GM21619 (cell line): ENCODE results near the gene PRKAA1.

Source experiments
- ATAC-seq: cut with Tn5 transposase; IDR thresholded peaks from one replicate; pipeline ENCODE4 v1.9.1; 2021; ENCODE audit not compliant: unreplicated experiment

Gene PRKAA1

GRCh38 chr5:40781843-40782409, 16.2 kb downstream of the PRKAA1 start:
- ATAC-seq: no peak

DNA sequence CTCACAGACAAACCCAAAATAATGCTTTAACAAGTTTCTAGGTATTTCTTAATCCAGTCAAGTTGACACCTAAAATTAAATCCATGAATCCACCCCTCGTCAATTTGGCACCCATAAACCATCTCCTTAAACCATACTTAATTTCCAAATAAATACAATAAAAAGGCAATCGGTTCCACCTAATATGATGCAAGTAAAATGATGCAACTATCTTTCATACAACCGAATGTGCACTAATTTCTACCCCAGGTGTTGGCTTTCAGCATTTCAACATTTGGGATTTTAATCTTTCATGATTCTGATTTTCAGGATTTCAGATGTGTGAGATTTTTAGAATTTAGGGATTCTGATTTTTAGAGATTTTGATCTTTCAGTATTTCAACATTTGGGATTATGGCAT, 17.3 kb downstream of the PRKAA1 start:
- no peak for ATAC-seq

- ATAC-seq: no peak
Observed at GRCh38 chr5:40780199-40780598, 18.0 kb downstream of the PRKAA1 start.

- no peak for ATAC-seq
Observed at GRCh38 chr5:40779561-40779960, 18.6 kb downstream of the PRKAA1 start.

DNA sequence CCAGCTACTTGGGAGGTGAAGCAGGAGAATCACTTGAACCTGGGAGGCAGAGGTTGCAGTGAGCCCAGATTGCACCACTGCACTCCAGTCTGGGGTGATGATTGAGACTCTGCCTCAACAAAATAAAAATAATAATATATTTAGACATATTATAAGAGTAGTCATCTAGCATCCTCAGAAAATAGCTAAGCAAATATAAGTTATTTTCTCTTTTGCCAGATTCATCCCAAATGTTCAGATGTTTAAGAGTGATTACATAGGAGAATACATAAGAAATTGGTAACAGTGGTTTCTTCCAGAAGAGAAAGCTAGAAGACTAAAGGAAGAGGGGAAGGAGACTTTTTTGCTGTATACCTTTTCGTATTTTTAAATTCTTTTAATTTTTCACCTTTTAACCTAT, 20.0 kb downstream of the PRKAA1 start:
- no peak for ATAC-seq

- ATAC-seq: no peak
Observed at GRCh38 chr5:40776658-40776977, 21.6 kb downstream of the PRKAA1 start.

DNA sequence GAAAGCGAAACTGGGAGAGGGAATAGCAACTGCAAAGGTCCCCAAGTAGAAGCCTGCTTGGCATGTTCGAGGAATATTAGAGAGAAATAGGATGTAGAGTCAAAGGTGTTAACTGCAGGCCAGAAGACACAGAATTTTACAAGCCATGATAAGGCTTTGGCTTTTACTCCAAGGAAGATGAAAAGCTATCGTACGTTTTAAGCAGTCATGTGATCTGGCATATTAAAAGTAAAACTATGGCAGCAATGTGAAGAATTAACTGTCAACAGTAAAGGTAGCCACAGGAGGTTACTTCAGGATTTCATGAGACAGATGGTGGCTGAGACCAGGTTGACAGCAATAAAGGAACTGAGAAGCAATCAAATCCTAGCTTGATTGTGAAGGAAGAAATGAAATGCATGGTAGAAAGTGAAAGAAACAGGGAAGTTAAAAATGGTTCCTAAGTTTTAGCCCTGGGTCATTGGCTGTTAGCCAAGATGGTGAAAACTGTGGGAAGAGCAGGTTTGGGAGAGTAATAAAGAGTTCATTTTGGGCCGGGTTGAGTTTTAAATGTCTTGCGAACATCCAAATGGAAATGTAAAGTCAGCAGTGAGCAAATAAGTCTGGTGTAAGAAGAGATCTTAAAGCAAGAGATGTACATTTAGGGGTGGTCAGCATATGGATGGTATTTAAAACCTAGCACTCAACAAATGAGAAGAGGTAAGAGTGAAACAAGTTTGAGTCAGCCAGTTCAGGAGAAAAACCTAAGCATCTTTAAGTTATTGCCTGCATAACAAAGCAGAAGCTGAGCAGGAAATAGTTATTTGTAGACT, 22.1 kb downstream of the PRKAA1 start:
- ATAC-seq: no peak

- ATAC-seq: no peak
Observed at GRCh38 chr5:40775085-40775845, 22.9 kb downstream of the PRKAA1 start.

- no peak for ATAC-seq
Observed at GRCh38 chr5:40774623-40775022, 23.6 kb downstream of the PRKAA1 start.

- ATAC-seq: no peak
Observed at GRCh38 chr5:40770764-40771163, 27.4 kb downstream of the PRKAA1 start.

- ATAC-seq: no peak
Observed at GRCh38 chr5:40762705-40763104, 35.5 kb downstream of the PRKAA1 start.

- no peak for ATAC-seq
Observed at GRCh38 chr5:40757400-40757799, 40.8 kb downstream of the PRKAA1 start.

DNA sequence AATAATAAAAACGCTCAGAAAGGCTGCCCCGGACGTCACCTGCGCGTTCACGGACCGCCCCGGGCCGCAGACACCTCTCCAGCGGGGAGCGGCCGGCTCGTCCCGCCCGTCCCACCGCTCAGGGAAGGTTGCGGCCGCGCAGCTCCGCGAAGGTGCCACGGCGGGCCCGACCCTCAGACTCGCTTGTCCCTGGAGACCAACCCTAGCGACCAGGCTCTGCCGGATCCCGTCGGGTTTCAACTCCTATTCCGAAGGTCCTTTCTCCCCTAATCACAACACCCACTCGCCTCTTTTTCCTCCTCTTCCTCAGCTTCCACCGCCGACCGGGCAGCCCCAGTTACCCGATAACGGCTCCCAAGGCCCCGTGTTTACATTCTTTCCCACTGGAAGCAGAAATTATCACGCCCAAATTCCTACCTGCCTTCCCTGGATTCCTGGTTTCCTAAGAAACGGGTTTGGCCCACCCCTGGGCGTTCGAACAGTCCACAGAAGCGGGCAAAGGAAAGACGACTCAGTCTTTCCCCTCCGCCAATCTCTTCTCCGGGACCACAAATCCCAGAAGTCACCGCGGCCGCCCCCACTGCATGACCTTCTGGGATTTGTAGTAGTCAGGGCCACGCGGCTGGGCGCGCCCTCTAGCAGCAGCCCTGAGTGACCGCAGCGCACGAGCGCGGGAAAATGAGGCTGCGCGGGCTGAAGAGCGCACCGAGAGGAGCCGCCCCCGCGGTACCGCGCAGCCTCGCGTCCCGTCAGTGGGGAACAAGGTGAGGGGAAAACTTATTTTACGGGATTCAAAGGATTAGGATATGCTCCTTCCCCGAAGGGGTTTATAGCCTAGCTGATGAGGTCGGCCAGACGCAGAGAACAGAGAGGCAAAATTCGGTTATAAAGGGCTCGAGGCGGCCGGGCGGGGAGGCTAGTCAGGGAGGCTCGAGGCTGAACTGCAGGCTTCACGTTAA, 42.5 kb downstream of the PRKAA1 start, which contains the start of gene TTC33:
TTC33 (minus strand) TSS at position 555 of the 959 bp plus-strand sequence. CDS start 8,943 bp downstream, outside the sequence.
- peak; percentile 85 for ATAC-seq

DNA sequence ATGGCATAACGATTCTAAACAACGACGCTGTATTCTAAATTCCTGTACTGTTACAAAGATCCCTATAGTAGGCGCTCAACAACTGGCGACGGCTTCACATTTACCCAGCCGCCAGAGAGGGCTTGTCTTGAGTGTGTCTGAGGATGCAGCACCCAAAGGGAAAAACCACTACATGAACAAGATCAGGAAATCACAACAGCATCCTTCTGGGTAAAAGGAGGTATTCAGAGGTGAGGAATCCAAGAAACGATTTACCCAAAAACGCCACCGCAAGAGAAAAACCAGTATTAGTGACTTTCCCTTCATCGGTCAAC, 43.1 kb downstream of the PRKAA1 start:
- peak; percentile 77 for ATAC-seq

GRCh38 chr5:40754381-40755092, 43.6 kb downstream of the PRKAA1 start:
- peak; percentile 16 for ATAC-seq

GRCh38 chr5:40746703-40747102, 51.5 kb downstream of the PRKAA1 start:
- ATAC-seq: no peak

GRCh38 chr5:40743771-40744170, 54.4 kb downstream of the PRKAA1 start:
- ATAC-seq: no peak

DNA sequence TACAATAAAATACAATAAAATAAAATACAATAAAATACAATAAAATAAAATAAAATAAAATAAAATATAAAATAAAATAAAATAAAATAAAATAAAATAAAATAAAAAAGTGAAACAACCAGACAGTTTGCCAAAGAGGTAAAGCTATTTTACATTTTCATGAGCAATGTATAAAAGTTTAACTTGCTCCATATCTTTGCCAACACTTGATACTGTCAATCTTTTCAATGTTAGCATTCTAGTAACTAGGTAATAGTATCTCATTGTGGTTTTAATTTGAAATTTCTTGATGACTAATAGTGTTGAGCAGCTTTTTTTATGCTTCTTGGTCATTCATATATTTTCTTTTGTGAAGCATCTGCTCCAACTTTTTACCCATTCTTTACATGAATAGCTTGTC, 59.7 kb downstream of the PRKAA1 start:
- ATAC-seq: no peak

DNA sequence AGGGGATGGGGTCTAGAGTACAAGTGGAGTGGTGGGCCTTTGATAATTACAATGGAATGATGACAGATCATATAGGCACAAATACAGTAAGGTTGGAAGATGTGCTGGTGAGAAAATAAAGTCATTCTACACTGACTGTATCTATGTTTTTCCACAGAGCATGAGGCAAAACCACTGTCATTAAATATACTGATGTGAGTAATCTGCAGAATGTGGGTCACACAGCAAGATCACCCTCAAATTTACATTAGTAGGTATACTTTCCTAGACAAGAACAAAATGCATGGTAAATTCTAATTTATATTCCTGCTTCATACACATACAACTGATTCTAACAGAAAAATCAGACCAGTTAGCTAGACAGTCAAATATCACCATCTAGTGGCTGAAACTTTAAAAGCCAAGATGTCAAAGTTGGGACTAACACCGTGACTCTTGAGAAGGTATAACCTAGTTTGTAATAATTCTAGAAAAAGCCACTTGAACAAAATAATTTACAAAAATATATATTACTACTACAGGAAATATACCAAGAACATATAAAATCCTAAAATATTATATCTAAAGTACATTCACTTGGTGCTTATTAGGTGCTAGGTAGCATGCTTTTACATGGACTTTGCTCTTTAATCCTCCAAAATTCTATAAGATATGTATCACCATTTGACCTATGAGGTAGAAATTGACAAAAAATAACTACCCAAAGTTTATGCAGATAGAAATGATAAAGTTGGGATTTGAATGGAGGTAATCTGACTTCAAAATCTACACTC, 61.9 kb downstream of the PRKAA1 start:
- ATAC-seq: peak; percentile 83

DNA sequence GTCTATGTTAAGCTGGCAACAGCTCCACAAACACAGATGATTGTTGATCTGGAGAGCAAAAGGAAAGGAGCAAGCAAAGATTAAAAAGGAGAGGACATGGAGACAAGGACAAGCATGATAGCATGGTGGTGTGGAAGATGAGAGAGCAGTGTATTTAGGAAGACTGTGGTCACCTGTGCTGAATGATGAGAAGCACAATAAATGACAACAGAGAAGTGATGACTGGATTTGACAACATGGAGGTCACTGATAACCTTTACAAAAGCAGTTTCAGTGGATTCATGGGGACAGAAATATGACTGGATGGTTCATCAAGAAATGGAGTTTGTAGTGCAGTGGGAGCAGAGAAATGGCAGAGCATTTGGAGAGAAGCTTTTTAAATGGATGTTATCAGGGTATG, 62.6 kb downstream of the PRKAA1 start:
- ATAC-seq: no peak
